Psoas muscle (tissue), 8 donors: ENCODE data around the gene ABITRAM. TPM values are rescaled to one million over a fixed set of nuclear protein-coding genes. Genes with fewer than 3 reads are reported as not detected.

ENCODE experiments used
- ATAC-seq, 4 donors: fragments of 200-7000 bp; cut with Tn5 transposase; one replicate each; pipeline ENCODE4 v1.9.1; 2020; ENCODE audit warnings: moderate library complexity in 3 of 4, mild to moderate bottlenecking in 2 of 4
- DNase-seq, 2 donors: peaks; one replicate each; pipeline ENCODE4 v3.0.0-alpha.2; 2020
- H3K27ac ChIP-seq: fragments of 200-600 bp; one replicate; pipeline ENCODE4 v1.8.0; 2022
- H3K27me3 ChIP-seq, 3 donors: fragments of 200-600 bp in 1 of 3; one replicate each; pipeline versions ENCODE4 v1.6.1 to v1.8.0; 2013 to 2022; ENCODE audit warnings: low read length in 2 of 3, mild to moderate bottlenecking in 2 of 3, moderate library complexity in 1 of 3; ENCODE audit not compliant: insufficient read depth in 3 of 3
- H3K36me3 ChIP-seq, 2 donors: fragments of 200-600 bp in 1 of 2; one replicate each; pipeline versions ENCODE4 v1.6.1 to v1.8.0; 2013 to 2022; ENCODE audit warnings: low read depth in 1 of 2, mild to moderate bottlenecking in 1 of 2, moderate library complexity in 1 of 2; ENCODE audit not compliant: insufficient read depth in 1 of 2
- H3K4me1 ChIP-seq: fragments of 200-600 bp; one replicate; pipeline ENCODE4 v1.8.0; 2022
- H3K4me3 ChIP-seq: fragments of 200-600 bp; one replicate; pipeline ENCODE4 v1.8.0; 2022; ENCODE audit warnings: mild to moderate bottlenecking
- H3K9me3 ChIP-seq: fragments of 200-600 bp; one replicate; pipeline ENCODE4 v1.8.0; 2022
- WGBS, 3 donors: extraction: QIAGEN DNeasy Blood & Tissue Kit; methylation state at CpG; one replicate each; pipeline versions ENCODE4 v1.1.6 to v1.1.7; 2013; 5-methylcytosine and 5-hydroxymethylcytosine counted together
- intact Hi-C, 2 donors: fragments of 100-400 bp; cut with DNase I; formaldehyde crosslinking; loops; one replicate each; pipeline versions ENCODE4 v1.11.0 to v1.14.2; 2022
- polyA plus RNA-seq, 3 donors: library from polyadenylated mRNA; stranded (reverse); fragments of 200-250 nt; gene quantifications; one replicate each; pipeline ENCODE4 v1.2.3, GENCODE V29; 2013
- total RNA-seq, 4 donors: library from RNA; stranded (reverse); fragmentation: NEBNext Ultra II Directional in 2 of 4; extraction: Animal tissue kit (Norgen Biotek cat#: 25700) in 2 of 4; gene quantifications; one replicate each; pipeline versions ENCODE4 v1.2.1 to v1.2.4, GENCODE V29; 2021 to 2023
- TF ChIP-seq, protein P1 (sequence below): fragments of 200-600 bp; IDR thresholded peaks from one replicate; pipeline ENCODE4 v1.8.0; 2022; ENCODE audit warnings: antibody characterized with exemption
- donor health status: healthy with polysubstance abuse.
- donor health status: DM: no; HTN: no; CAD: no; lungs with moderate emphysema.
- donor health status: Bipolar disorder and iron deficiency.
- donor health status: healthy.
- donor health status: DM: yes; HTN: yes; CAD: no.
- donor health status: DM: no; HTN: no; CAD: no.
- donor health status: DM: no; HTN: no; CAD: no.
- donor health status: DM: yes; HTN: yes; CAD: no.

ABITRAM gene
- total and polyA plus RNA-seq, 7 donors = 7.6 to 37.9 (median 14.1) TPM

DNA sequence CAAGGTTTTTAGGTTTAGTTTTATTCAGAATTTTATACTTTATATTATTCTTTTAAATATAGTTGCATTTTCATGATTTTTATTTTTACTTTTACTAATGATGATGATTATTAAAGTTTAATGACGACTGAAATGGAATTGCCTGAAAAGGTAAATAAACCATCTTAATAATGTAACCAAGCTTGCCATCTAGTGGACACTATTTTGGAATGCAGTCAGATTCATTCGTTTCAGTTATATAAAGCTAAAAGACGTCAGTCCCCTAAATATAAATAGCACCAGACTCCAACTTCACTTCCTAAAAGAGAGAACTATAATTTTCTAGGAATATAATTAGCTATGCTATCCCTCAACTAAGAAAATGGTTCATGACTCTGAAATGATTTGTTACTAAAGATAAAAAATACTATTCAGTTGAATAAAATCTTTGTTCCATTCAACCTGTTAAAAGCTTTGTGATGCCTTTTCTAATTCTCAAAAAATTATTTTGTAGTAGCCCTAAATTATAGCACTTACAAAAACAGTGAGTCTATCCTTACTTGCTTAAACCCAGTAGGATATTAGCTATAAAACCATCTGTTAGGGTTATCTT, 19.9 kb downstream of the ABITRAM start:
- WGBS, 3 donors = 1 to 5% (median 1%) methylated on average over 3 of the region's 3 CpGs
- TF ChIP-seq, protein P1, sequence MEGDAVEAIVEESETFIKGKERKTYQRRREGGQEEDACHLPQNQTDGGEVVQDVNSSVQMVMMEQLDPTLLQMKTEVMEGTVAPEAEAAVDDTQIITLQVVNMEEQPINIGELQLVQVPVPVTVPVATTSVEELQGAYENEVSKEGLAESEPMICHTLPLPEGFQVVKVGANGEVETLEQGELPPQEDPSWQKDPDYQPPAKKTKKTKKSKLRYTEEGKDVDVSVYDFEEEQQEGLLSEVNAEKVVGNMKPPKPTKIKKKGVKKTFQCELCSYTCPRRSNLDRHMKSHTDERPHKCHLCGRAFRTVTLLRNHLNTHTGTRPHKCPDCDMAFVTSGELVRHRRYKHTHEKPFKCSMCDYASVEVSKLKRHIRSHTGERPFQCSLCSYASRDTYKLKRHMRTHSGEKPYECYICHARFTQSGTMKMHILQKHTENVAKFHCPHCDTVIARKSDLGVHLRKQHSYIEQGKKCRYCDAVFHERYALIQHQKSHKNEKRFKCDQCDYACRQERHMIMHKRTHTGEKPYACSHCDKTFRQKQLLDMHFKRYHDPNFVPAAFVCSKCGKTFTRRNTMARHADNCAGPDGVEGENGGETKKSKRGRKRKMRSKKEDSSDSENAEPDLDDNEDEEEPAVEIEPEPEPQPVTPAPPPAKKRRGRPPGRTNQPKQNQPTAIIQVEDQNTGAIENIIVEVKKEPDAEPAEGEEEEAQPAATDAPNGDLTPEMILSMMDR = peak; percentile 62
- Histone ChIP-seq H3K4me3 (no peak overlapping the region), H3K4me1 (peaks cover 8% of the 10 kb centered on the region), H3K9me3 (no peaks in the 10 kb centered on the region), H3K27me3 (no peaks in the 10 kb centered on the region), H3K27ac (no peak overlapping the region), H3K36me3 (peaks cover 0 to 13% of the 10 kb centered on the region in 2 donors)
- intact Hi-C loops = no loop called here
- DNase-seq (no peak), ATAC-seq (peak in 1 of 4 donors; percentile 71)

DNA sequence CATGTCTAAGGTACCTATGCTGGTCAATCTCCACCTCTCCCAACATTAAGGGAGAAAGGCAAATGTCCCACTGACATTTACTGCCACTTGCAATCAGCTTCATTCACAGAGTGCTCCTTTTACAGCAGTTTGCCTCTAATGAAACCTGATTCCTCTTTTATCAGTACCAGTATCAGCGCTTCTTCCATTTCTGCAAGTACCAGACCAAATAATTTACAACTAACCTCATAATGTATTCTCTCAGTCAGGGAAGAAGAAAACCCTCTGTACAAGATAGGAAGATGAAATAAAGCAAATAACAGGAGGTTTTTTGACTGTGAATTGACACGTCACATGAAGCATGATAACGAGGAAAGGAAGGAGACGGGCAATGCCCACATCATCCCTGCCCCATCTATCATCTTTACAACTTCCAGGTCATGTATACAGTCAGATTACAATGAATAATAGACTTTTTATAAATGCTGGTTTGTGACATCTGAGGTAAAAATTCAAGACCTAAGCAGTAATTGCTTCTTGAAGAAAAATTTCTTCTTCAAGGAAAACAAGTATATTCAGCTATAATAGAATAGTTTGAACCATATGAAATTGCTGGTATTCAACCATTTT, 21.9 kb downstream of the ABITRAM start:
- intact Hi-C loops = no loop called here
- Histone ChIP-seq H3K4me1 (peaks cover 8% of the 10 kb centered on the region), H3K27ac (no peak overlapping the region), H3K36me3 (peaks cover 3 to 20% of the 10 kb centered on the region in 2 donors), H3K27me3 (no peaks in the 10 kb centered on the region), H3K9me3 (no peaks in the 10 kb centered on the region), H3K4me3 (no peak overlapping the region)
- 88 to 90% (median 90%) methylated on average over 4 of the region's 4 CpGs for WGBS, 3 donors
- DNase-seq (no peak), ATAC-seq (no peak)
- TF ChIP-seq, protein P1 = no peak

DNA sequence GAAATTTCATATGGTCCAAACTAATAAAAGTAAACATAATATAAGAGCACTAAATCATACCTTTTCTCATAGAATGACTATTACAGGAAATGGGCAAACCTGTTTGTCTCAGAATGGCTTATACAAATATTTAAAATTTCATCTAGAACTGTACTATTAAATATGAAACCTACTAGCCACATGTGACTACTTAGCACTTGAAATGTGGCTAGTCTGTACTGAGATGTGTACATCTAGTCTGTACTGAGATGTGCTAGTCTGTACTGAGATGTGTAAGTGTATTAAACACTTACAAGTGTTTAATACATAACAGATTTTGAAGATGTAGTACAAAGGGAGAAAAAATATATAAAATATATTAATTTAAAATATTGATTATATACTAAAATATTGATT, 22.4 kb downstream of the ABITRAM start:
- H3K27me3 ChIP-seq = no peaks in the 10 kb centered on the region
- no peak overlapping the region for H3K4me3 ChIP-seq
- DNase-seq (no peak), ATAC-seq (no peak)
- peaks cover 4 to 21% of the 10 kb centered on the region in 2 donors for H3K36me3 ChIP-seq
- intact Hi-C loops = no loop called here
- no peaks in the 10 kb centered on the region for H3K9me3 ChIP-seq
- TF ChIP-seq, protein P1 = no peak
- no peak overlapping the region for H3K27ac ChIP-seq
- peaks cover 8% of the 10 kb centered on the region for H3K4me1 ChIP-seq

DNA sequence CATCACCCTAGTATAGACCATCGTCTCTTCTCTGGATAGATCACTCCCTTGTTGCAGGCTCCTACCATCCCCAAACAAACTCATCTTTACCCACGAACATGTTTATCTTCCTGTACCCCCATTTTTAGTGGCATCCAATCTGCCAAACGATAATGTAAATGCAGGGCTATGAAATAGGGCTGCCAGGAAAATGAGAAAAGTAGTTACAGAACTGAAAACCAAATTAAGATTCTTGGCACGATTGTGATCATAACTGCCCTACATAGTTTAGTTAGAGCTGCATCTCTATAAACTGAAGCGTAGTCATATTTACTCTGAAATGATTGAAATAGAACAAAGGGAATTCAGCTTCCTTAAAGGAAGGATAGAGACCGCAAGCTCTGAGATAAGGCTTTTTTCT, 26.1 kb downstream of the ABITRAM start:
- ATAC-seq (no peak), DNase-seq (no peak)
- Histone ChIP-seq H3K36me3 (peaks cover 4 to 34% of the 10 kb centered on the region in 2 donors), H3K4me3 (no peak overlapping the region), H3K9me3 (no peaks in the 10 kb centered on the region), H3K27ac (no peak overlapping the region), H3K27me3 (no peaks in the 10 kb centered on the region), H3K4me1 (no peaks in the 10 kb centered on the region)
- TF ChIP-seq, protein P1 = no peak
- intact Hi-C loops = no loop called here
- 75 to 79% (median 76%) methylated on average over 6 of the region's 6 CpGs for WGBS, 3 donors

DNA sequence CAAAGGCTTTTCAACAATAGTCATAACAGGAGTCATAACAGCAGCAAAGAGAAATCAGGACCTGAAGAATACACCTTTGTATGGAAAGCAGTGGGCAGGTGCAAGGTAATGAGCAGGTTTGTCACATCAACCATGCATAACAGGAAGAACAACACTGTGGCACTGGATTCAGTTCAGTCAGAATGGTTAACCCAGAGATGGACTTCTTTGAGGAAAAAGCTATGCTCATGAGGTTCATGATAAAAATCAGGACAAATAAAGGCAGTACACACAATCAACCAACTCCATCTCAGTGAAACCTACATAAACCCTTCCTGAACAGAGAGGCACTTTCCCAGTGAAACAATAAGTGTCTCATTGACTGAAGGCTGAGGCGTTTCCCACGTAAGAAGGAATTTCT, 27.0 kb downstream of the ABITRAM start:
- 95 to 97% (median 95%) methylated on average over 2 of the region's 2 CpGs for WGBS, 3 donors

More for the DNA sequence above, 27.0 kb downstream of the ABITRAM start:
- H3K27me3 ChIP-seq = no peaks in the 10 kb centered on the region
- H3K4me3 ChIP-seq = no peak overlapping the region
- H3K27ac ChIP-seq = no peak overlapping the region
- TF ChIP-seq, protein P1 = no peak
- H3K36me3 ChIP-seq = peaks cover 4 to 41% of the 10 kb centered on the region in 2 donors
- DNase-seq (no peak), ATAC-seq (no peak)
- H3K4me1 ChIP-seq = no peaks in the 10 kb centered on the region
- H3K9me3 ChIP-seq = no peaks in the 10 kb centered on the region
- intact Hi-C loops = no loop called here
